Globus pallidus (tissue), 1 donor: ENCODE measurements around the gene TCFL5.
"Not testable (repeated sequence)": the region's sequence is repeated elsewhere in the genome, so short reads cannot be mapped to it uniquely, and the experiment has no call there.

Experiments
- DNase-seq: peaks from one replicate; pipeline ENCODE4 v3.0.0-alpha.2; 2015; ENCODE audit warnings: low spot score

The TCFL5 gene

GRCh38 chr20:62879275-62880146 lies 17.9 kb upstream of the TCFL5 start:
- DNase-seq, result no peak

- no peak for DNase-seq
Measured at GRCh38 chr20:62878244-62879038, 16.8 kb upstream of the TCFL5 start.

- DNase-seq, result no peak
Measured at GRCh38 chr20:62876902-62877816, 15.5 kb upstream of the TCFL5 start.

GRCh38 chr20:62876501-62876901 lies 14.9 kb upstream of the TCFL5 start:
- DNase-seq, result no peak

- peak; percentile 73 for DNase-seq
Measured at GRCh38 chr20:62875419-62876361, 14.1 kb upstream of the TCFL5 start.

GRCh38 chr20:62874964-62875344 lies 13.3 kb upstream of the TCFL5 start:
- no peak for DNase-seq

GRCh38 chr20:62873681-62874031 lies 12.0 kb upstream of the TCFL5 start:
- not testable (repeated sequence) for DNase-seq

- no peak for DNase-seq
Measured at GRCh38 chr20:62873280-62873679, 11.7 kb upstream of the TCFL5 start.

- DNase-seq, result no peak
Measured at GRCh38 chr20:62872862-62873261, 11.2 kb upstream of the TCFL5 start.

- no peak for DNase-seq
Measured at GRCh38 chr20:62872184-62872847, 10.7 kb upstream of the TCFL5 start.

- no peak for DNase-seq
Measured at GRCh38 chr20:62864207-62864606, 2.6 kb upstream of the TCFL5 start.

- DNase-seq, result no peak
Measured at GRCh38 chr20:62860924-62861691, 514 bp downstream of the TCFL5 start.

GRCh38 chr20:62860391-62860923 lies 1.2 kb downstream of the TCFL5 start:
- DNase-seq, result peak; percentile 83

- no peak for DNase-seq
Measured at GRCh38 chr20:62859721-62860120, 1.9 kb downstream of the TCFL5 start.

GRCh38 chr20:62858058-62858830 lies 3.4 kb downstream of the TCFL5 start:
- peak; percentile 74 for DNase-seq

- DNase-seq, result no peak
Measured at GRCh38 chr20:62856931-62857619, 4.5 kb downstream of the TCFL5 start.

GRCh38 chr20:62855120-62855519 lies 6.5 kb downstream of the TCFL5 start:
- DNase-seq, result no peak

- no peak for DNase-seq
Measured at GRCh38 chr20:62854121-62854520, 7.5 kb downstream of the TCFL5 start.
